Measurements from ENCODE around the gene KAZN. TPM values are rescaled to one million over a fixed set of nuclear protein-coding genes. Genes with fewer than 3 reads are reported as not detected.

KAZN gene
- total and polyA plus RNA-seq, 8 donors, result 1.2 to 50.7 (median 6.8) TPM

DNA sequence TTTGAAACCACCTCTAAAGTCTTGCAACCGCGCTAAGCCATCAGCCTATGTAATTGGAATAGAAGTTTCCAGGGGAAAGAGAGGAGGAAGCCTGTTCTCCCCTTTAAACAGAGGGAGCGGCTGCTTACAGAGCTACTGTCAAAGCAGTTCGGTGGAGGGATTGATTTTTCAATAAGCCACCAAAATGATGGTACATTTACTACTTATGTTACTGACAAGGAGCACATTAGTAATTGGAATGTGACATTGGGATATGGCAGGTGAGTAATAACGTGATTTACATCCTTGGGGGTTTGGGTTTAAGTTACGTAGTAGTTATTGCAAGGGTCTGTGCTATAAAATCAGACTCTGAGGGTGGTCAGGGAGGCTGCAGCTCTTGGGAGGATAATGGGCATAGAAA lies 257.3 kb downstream of the KAZN start:
- no peaks in the 10 kb centered on the region for H3K9me3 ChIP-seq
- intact Hi-C loops (cut with DNase I; ENCODE audit: low total_unique reads), result no loop called here
- H3K36me3 ChIP-seq, result no peaks in the 10 kb centered on the region
- WGBS, 5 donors, result 84 to 90% (median 87%) methylated on average over 6 of the region's 6 CpGs
- H3K4me1 ChIP-seq, result peaks cover 4 to 8% (median 6%) of the 10 kb centered on the region in 4 donors
- H3K4me3 ChIP-seq, result no peak overlapping the region
- TF ChIP-seq, protein P1, sequence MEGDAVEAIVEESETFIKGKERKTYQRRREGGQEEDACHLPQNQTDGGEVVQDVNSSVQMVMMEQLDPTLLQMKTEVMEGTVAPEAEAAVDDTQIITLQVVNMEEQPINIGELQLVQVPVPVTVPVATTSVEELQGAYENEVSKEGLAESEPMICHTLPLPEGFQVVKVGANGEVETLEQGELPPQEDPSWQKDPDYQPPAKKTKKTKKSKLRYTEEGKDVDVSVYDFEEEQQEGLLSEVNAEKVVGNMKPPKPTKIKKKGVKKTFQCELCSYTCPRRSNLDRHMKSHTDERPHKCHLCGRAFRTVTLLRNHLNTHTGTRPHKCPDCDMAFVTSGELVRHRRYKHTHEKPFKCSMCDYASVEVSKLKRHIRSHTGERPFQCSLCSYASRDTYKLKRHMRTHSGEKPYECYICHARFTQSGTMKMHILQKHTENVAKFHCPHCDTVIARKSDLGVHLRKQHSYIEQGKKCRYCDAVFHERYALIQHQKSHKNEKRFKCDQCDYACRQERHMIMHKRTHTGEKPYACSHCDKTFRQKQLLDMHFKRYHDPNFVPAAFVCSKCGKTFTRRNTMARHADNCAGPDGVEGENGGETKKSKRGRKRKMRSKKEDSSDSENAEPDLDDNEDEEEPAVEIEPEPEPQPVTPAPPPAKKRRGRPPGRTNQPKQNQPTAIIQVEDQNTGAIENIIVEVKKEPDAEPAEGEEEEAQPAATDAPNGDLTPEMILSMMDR (IDR thresholded peaks at IDR 0.05), result no peak
- TF ChIP-seq POLR2AphosphoS5 (IDR thresholded peaks at IDR 0.05) (no peak), EP300 (IDR thresholded peaks at IDR 0.05) (no peak), POLR2A (IDR thresholded peaks at IDR 0.05) (no peak)
- no peak overlapping the region for H3K27ac ChIP-seq
- DNase-seq, result no peak
- no peaks in the 10 kb centered on the region for H3K27me3 ChIP-seq

DNA sequence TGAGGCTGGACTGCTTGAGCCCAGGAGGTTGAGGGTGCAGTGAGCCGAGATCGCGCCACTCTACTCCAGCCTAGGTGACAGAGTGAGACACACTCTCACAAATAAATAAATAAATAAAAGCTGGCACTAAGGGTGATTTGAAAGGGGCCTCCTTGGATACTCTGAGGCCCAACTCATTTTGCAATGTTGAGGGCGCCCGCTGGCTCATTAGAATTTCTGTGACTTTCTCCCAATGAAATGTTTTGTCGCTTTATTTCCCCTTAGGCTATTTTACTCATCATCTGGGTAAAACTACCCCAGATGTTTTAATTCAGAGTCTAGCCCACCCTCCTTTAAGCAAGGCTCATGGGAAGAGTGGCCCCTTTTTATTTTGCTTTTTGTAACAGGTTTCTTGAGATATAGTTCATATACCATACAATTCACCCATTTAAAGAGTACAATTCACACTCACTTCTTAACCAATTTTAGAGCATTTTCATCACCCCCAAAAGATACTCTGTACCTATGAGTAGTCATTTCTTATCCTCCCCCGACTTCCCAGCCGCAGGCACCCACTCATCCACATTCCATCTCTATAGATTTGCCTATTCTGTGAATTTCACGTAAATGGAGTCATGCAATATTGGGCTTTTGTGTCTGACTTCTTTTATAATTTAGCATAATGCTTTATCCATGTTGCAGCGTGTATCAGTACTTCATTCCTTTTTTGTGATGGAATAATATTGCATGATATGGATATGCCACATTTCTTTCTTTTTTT lies 259.1 kb downstream of the KAZN start:
- no peaks in the 10 kb centered on the region for H3K36me3 ChIP-seq
- no peak overlapping the region for H3K4me3 ChIP-seq
- H3K4me1 ChIP-seq, result no peaks in the 10 kb centered on the region
- no peak for TF ChIP-seq POLR2A (IDR thresholded peaks at IDR 0.05)
- no peak for TF ChIP-seq EP300 (IDR thresholded peaks at IDR 0.05)
- TF ChIP-seq POLR2AphosphoS5 (IDR thresholded peaks at IDR 0.05), result no peak
- TF ChIP-seq, protein P1 (IDR thresholded peaks at IDR 0.05), result no peak
- DNase-seq, result no peak
- no peaks in the 10 kb centered on the region for H3K9me3 ChIP-seq
- WGBS, 5 donors, result 92 to 93% (median 93%) methylated on average over 10 of the region's 10 CpGs
- H3K27me3 ChIP-seq, result no peaks in the 10 kb centered on the region
- no peak overlapping the region for H3K27ac ChIP-seq
- intact Hi-C loops (cut with DNase I; ENCODE audit: low total_unique reads), result no loop called here

DNA sequence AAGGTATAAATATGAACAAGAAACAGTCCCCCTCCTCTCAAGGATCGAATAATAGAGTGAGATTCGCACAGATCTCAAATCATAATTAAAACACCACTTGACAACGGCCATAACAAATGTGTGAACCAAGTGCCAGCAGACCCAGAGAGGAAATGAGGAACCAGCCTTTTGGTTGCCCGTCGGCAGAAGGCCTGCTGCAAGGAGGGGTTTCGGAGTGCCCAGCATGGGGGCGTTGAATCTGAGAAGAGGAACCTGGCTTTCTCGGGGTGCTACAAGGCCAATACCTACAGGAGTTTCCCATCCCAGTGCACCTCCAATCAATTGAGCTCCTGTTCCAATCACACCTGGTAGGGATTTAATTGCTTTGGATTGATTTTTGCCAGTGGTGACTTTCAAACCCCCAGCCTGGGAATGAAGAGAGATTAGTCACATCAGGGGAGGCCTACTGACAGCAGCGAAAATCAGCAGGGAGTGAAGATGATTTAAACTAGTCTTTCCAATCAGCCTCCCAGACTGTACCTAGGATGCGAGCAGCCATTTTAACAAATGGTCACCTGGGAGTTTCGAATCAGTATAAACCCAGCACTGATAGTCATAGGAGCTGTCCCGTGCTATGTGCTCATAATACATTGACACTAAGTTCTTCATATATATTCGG lies 263.8 kb downstream of the KAZN start:
- Histone ChIP-seq H3K27ac (no peak overlapping the region), H3K4me1 (no peaks in the 10 kb centered on the region), H3K9me3 (no peaks in the 10 kb centered on the region), H3K27me3 (no peaks in the 10 kb centered on the region), H3K36me3 (no peaks in the 10 kb centered on the region), H3K4me3 (no peak overlapping the region)
- intact Hi-C loops (cut with DNase I; ENCODE audit: low total_unique reads), result no loop called here
- no peak for DNase-seq
- WGBS, 5 donors, result 76 to 87% (median 81%) methylated on average over 13 of the region's 13 CpGs
- no peak for TF ChIP-seq POLR2AphosphoS5 (IDR thresholded peaks at IDR 0.05)
- no peak for TF ChIP-seq POLR2A (IDR thresholded peaks at IDR 0.05)
- no peak for TF ChIP-seq EP300 (IDR thresholded peaks at IDR 0.05)
- TF ChIP-seq, protein P1 (IDR thresholded peaks at IDR 0.05), result no peak

DNA sequence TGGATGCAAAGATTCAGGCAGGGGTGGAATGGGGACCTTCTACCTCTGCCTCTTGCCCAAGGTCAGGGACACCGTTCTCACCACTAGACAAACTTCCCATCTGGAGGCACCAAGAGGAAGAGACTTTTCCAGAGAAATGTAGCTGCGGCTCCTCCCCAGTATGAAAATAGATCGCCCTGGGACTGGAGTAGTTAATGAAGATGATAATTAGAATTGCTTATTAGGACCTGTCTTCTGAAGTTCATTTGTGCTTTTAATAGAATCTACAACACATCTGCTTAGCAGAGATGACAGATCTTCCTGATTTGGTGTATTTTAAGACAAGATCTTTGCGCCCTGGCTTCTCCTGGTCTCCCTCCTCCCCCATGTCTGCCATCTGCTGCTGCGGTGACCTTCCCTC lies 266.6 kb downstream of the KAZN start:
- no peak for TF ChIP-seq EP300 (IDR thresholded peaks at IDR 0.05)
- TF ChIP-seq, protein P1 (IDR thresholded peaks at IDR 0.05), result no peak
- no peak for TF ChIP-seq POLR2A (IDR thresholded peaks at IDR 0.05)
- TF ChIP-seq POLR2AphosphoS5 (IDR thresholded peaks at IDR 0.05), result no peak
- H3K4me3 ChIP-seq, result no peak overlapping the region
- H3K4me1 ChIP-seq, result no peaks in the 10 kb centered on the region
- DNase-seq, result no peak
- no peaks in the 10 kb centered on the region for H3K9me3 ChIP-seq
- no peaks in the 10 kb centered on the region for H3K36me3 ChIP-seq
- 86 to 98% (median 89%) methylated on average over 5 of the region's 5 CpGs for WGBS, 5 donors
- H3K27me3 ChIP-seq, result no peaks in the 10 kb centered on the region
- intact Hi-C loops (cut with DNase I; ENCODE audit: low total_unique reads), result no loop called here
- H3K27ac ChIP-seq, result no peak overlapping the region
